GM23248 (cell line): Measurements from ENCODE around the gene DNM1. TPM values are rescaled to one million over a fixed set of nuclear protein-coding genes. Genes with fewer than 3 reads are reported as not detected.

ENCODE experiments used
- DNase-seq: peaks from one replicate; pipeline ENCODE4 v3.0.0-alpha.2; 2015
- H2AFZ ChIP-seq: fragments of 200-600 bp; sonication (generic); 2 replicates; pipeline ENCODE4 v1.6.1; 2016; ENCODE audit warnings: antibody characterized with exemption
- H3F3A ChIP-seq: fragments of 200-600 bp; sonication (generic); 2 replicates; pipeline ENCODE4 v1.6.1; 2016; ENCODE audit warnings: mild to moderate bottlenecking, antibody characterized with exemption, mixed run types; ENCODE audit not compliant: insufficient read depth
- H3K27ac ChIP-seq: fragments of 200-600 bp; sonication (generic); 2 replicates; pipeline ENCODE4 v1.5.1; 2016; ENCODE audit warnings: mild to moderate bottlenecking
- H3K27me3 ChIP-seq: fragments of 200-600 bp; sonication (generic); replicated peaks from 2 replicates; pipeline ENCODE4 v1.6.1; 2016; ENCODE audit warnings: mild to moderate bottlenecking; ENCODE audit not compliant: insufficient read depth
- H3K36me3 ChIP-seq: fragments of 200-600 bp; sonication (generic); 2 replicates; pipeline ENCODE4 v1.6.1; 2016; ENCODE audit warnings: low read depth, mild to moderate bottlenecking
- H3K4me1 ChIP-seq: fragments of 200-600 bp; sonication (generic); 2 replicates; pipeline ENCODE4 v1.6.1; 2016; ENCODE audit warnings: mild to moderate bottlenecking; ENCODE audit not compliant: insufficient read depth
- H3K4me2 ChIP-seq: fragments of 200-600 bp; sonication (generic); one replicate; pipeline ENCODE4 v1.6.1; 2016; ENCODE audit warnings: mild to moderate bottlenecking; ENCODE audit not compliant: unreplicated experiment
- H3K4me3 ChIP-seq: fragments of 200-600 bp; sonication (generic); 2 replicates; pipeline ENCODE4 v1.5.1; 2016; ENCODE audit warnings: mild to moderate bottlenecking
- H3K79me2 ChIP-seq: fragments of 200-600 bp; sonication (generic); 2 replicates; pipeline ENCODE4 v1.6.1; 2016; ENCODE audit warnings: mild to moderate bottlenecking; ENCODE audit not compliant: insufficient read depth
- H3K9ac ChIP-seq: fragments of 200-600 bp; sonication (generic); 2 replicates; pipeline ENCODE4 v1.6.1; 2016; ENCODE audit warnings: mild to moderate bottlenecking
- H3K9me2 ChIP-seq: fragments of 200-600 bp; sonication (generic); 2 replicates; pipeline ENCODE4 v1.6.1; 2016; ENCODE audit warnings: mixed run types, mild to moderate bottlenecking, moderate library complexity; ENCODE audit not compliant: insufficient read depth
- H3K9me3 ChIP-seq: fragments of 200-600 bp; sonication (generic); one replicate; pipeline ENCODE4 v1.6.1; 2017; ENCODE audit warnings: low read depth
- H4K20me1 ChIP-seq: fragments of 200-600 bp; sonication (generic); 2 replicates; pipeline ENCODE4 v1.6.0; 2016; ENCODE audit not compliant: insufficient read depth
- EZH2 ChIP-seq: fragments of 200-600 bp; sonication (generic); IDR thresholded peaks from 2 replicates; pipeline ENCODE4 v1.6.1; 2018; ENCODE audit warnings: antibody characterized with exemption, mild to moderate bottlenecking; ENCODE audit not compliant: insufficient read depth, poor library complexity, severe bottlenecking
- EZH2phosphoT487 ChIP-seq: fragments of 200-600 bp; sonication (generic); IDR thresholded peaks from 2 replicates; pipeline ENCODE4 v1.6.1; 2018; ENCODE audit warnings: antibody characterized with exemption, moderate library complexity, mild to moderate bottlenecking, low read depth; ENCODE audit not compliant: insufficient read depth
- WGBS, 2 experiments: methylation state at CpG; one replicate each; pipeline ENCODE4 v1.1.6; 2015 to 2017; ENCODE audit warnings: low lambda C conversion rate in 2 of 2, low coverage in 1 of 2; ENCODE audit errors: missing lambda C conversion rate in 2 of 2; 5-methylcytosine and 5-hydroxymethylcytosine counted together
- in situ Hi-C: fragments of 300-500 bp; cut with MboI; formaldehyde crosslinking; loops from 2 replicates; pipeline ENCODE4 v1.15.0; 2020
- polyA plus RNA-seq: library from polyadenylated mRNA; unstranded; fragments of >200 nt; fragmentation: Nextera tagmentation; extraction: Ambion mirVana; gene quantifications from 2 replicates; pipeline ENCODE4 v1.2.1, GENCODE V29; 2016
- total RNA-seq: library from RNA; depleted of rRNA; stranded (reverse); fragments of >200 nt; shearing (Covaris generic); gene quantifications from 2 replicates; pipeline ENCODE4 v1.2.3, GENCODE V29; 2014

Gene DNM1
- total and polyA plus RNA-seq, 2 experiments from 2014 or later, result 12.1 to 19.0 TPM

GRCh38 chr9:128266868-128267590, 63.9 kb downstream of the DNM1 start:
- H3K27me3 ChIP-seq, result no peaks in the 10 kb centered on the region
- no peak overlapping the region for H3K4me3 ChIP-seq
- H3K27ac ChIP-seq, result no peak overlapping the region
- H3K9me3 ChIP-seq, result no peaks in the 10 kb centered on the region
- no peak overlapping the region for H3K4me2 ChIP-seq
- H3K79me2 ChIP-seq, result peaks cover 67% of the 10 kb centered on the region
- H4K20me1 ChIP-seq, result no peaks in the 10 kb centered on the region
- 92 to 96% methylated on average over 15 of the region's 15 CpGs for WGBS, 2 experiments
- no peaks in the 10 kb centered on the region for H3K9me2 ChIP-seq
- H3K4me1 ChIP-seq, result no peaks in the 10 kb centered on the region
- H2AFZ ChIP-seq, result no peak overlapping the region
- in situ Hi-C loops, result no loop called here
- peaks cover 58% of the 10 kb centered on the region for H3K36me3 ChIP-seq
- TF ChIP-seq EZH2 (no peak), EZH2phosphoT487 (no peak)
- DNase-seq, result no peak
- peaks cover 10% of the 10 kb centered on the region; the same call in 1 of the 2 replicates for H3F3A ChIP-seq
- no peak overlapping the region for H3K9ac ChIP-seq

- H3K4me1 ChIP-seq, result peaks cover 12% of the 10 kb centered on the region
- TF ChIP-seq EZH2 (no peak), EZH2phosphoT487 (no peak)
- DNase-seq, result no peak
- no peaks in the 10 kb centered on the region for H3K9me2 ChIP-seq
- H3K36me3 ChIP-seq, result peaks cover 53% of the 10 kb centered on the region
- no peaks in the 10 kb centered on the region for H3K27me3 ChIP-seq
- H3K9ac ChIP-seq, result no peak overlapping the region
- no peaks in the 10 kb centered on the region for H3F3A ChIP-seq
- in situ Hi-C loops, result no loop called here
- WGBS, 2 experiments, result 95 to 98% methylated on average over 3 of the region's 3 CpGs
- H3K4me2 ChIP-seq, result no peak overlapping the region
- no peak overlapping the region for H3K4me3 ChIP-seq
- no peak overlapping the region for H2AFZ ChIP-seq
- peaks cover 94% of the 10 kb centered on the region for H3K79me2 ChIP-seq
- H4K20me1 ChIP-seq, result no peaks in the 10 kb centered on the region
- no peak overlapping the region for H3K27ac ChIP-seq
- no peaks in the 10 kb centered on the region for H3K9me3 ChIP-seq
These were observed 67.9 kb downstream of the DNM1 start for GRCh38 chr9:128271112-128271511.

- H3K36me3 ChIP-seq, result peaks cover 49% of the 10 kb centered on the region
These were observed 68.3 kb downstream of the DNM1 start for GRCh38 chr9:128271512-128271911.

GRCh38 chr9:128274245-128274644, 71.1 kb downstream of the DNM1 start:
- Histone ChIP-seq H3K79me2 (peaks cover 95% of the 10 kb centered on the region), H3K27me3 (no peaks in the 10 kb centered on the region), H3K27ac (peak overlapping the region; percentile 89), H4K20me1 (no peaks in the 10 kb centered on the region), H3K4me3 (peak overlapping the region; percentile 96), H3F3A (no peaks in the 10 kb centered on the region), H3K4me1 (peaks cover 19% of the 10 kb centered on the region), H3K4me2 (peak overlapping the region; percentile 98), H2AFZ (no peak overlapping the region), H3K9me3 (no peaks in the 10 kb centered on the region), H3K9ac (peak overlapping the region; percentile 100), H3K9me2 (no peaks in the 10 kb centered on the region), H3K36me3 (peaks cover 36% of the 10 kb centered on the region)
- 44 to 46% methylated on average over 8 of the region's 8 CpGs for WGBS, 2 experiments
- DNase-seq, result peak; percentile 42
- in situ Hi-C loops, result no loop called here
- TF ChIP-seq EZH2 (no peak), EZH2phosphoT487 (no peak)

More at GRCh38 chr9:128271512-128271911, 68.3 kb downstream of the DNM1 start:
- Histone ChIP-seq H3K4me3 (no peak overlapping the region), H3K4me2 (no peak overlapping the region), H2AFZ (no peak overlapping the region), H3K9me3 (no peaks in the 10 kb centered on the region), H3F3A (no peaks in the 10 kb centered on the region), H4K20me1 (no peaks in the 10 kb centered on the region), H3K27ac (no peak overlapping the region), H3K79me2 (peaks cover 94% of the 10 kb centered on the region), H3K4me1 (peaks cover 12% of the 10 kb centered on the region), H3K27me3 (no peaks in the 10 kb centered on the region), H3K9ac (no peak overlapping the region), H3K9me2 (no peaks in the 10 kb centered on the region)
- TF ChIP-seq EZH2phosphoT487, result no peak
- no peak for TF ChIP-seq EZH2
- 37% methylated on average over 5 of the region's 5 CpGs for WGBS, 2 experiments
- no peak for DNase-seq
- in situ Hi-C loops, result no loop called here
